IPS DF 4.7 (cell line): ENCODE results near the gene KDM1B.

ENCODE experiments used
- DNase-seq: peaks from one replicate; pipeline ENCODE4 v3.0.0-alpha.2; 2013; ENCODE audit warnings: low spot score; ENCODE audit errors: extremely low read depth

Gene KDM1B

DNA sequence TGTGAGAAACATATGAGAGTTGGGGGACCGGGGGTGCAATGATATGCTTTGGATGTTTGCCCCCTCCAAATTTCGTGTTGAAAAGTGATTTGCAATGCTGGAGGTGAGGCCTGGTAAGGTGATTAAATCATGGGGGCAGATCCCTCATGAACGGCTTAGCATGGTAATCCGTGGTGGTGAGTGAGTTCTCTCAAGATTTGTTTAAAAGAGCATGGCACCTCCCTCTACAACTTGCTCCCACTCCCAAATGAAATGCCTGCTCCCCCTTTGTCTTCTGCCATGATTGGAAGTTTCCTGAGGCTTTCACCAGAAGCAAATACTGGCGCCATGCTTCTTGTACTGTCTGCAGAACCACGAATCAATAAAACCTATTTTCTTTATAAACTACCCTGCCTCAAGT lies 106.7 kb downstream of the KDM1B start:
- DNase-seq: no peak

DNA sequence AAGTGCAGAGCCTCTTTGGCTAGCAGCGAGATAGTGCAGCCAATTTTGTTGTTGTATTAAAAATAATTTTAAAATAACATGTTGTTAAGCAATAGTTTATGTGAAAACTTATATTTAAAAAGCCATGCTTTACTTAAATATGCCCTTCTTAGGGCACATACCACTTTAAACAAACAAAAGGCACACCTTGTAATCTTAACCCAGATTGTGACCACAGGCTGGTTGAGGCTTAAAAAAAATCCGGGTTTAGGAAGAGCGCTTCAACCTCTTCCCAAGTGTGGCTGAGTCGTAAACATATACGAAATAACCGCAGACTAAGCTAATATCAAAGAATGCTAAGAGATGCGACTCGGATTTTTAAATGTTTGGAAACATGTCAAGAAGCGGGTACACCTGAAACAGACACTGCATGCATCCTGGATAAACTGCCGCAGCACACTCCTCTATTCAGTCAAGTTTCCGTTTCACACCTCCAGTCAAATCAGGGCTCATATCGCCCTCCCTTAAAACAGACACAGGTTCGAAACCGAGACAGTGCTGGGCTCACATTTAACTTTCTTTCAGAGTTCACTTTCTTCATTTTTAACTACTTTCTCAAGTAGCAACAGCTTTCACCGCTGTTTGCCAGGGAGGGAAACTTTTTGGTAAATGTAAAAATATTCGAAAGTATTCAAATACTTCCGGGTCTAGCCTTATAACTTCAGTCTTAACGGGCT lies 107.6 kb downstream of the KDM1B start:
- DNase-seq: no peak

DNA sequence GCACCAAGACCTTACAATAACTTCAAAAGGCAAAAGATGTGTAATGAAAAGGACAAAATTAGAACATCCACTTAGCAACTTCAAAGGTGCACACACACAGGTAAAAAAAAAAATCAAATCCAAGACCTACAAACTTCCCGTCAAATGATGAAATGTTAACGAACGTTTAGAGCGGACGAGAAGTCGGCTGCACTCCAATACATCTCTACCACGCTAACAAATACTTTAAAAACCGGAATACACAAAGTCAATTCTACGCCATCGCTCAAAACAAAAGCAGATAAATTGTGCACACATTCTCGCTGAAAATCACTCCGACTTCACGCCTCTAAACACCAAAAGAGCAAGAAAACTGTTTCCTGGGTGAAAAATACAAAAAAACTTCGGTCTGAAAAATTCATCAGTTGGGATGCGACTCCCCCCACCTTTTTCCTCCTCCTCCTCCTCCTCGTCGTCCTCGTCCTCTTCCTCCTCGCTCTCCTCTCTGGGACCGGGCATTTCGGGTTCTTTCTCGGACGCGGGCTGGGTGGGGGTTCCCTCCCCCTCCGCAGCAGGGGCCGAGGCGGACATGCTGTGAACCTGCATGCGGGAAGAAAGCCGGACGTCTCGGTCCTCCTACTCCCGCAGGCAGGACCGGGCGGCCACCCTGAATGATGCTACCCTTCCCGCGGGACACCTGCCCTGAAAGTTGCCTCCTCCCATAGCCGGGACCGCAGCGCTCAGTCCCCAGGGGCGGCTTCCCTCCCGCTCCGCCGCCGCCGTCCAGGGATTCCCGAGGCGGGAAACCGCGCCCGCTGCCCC lies 108.4 kb downstream of the KDM1B start:
- DNase-seq: no peak

DNA sequence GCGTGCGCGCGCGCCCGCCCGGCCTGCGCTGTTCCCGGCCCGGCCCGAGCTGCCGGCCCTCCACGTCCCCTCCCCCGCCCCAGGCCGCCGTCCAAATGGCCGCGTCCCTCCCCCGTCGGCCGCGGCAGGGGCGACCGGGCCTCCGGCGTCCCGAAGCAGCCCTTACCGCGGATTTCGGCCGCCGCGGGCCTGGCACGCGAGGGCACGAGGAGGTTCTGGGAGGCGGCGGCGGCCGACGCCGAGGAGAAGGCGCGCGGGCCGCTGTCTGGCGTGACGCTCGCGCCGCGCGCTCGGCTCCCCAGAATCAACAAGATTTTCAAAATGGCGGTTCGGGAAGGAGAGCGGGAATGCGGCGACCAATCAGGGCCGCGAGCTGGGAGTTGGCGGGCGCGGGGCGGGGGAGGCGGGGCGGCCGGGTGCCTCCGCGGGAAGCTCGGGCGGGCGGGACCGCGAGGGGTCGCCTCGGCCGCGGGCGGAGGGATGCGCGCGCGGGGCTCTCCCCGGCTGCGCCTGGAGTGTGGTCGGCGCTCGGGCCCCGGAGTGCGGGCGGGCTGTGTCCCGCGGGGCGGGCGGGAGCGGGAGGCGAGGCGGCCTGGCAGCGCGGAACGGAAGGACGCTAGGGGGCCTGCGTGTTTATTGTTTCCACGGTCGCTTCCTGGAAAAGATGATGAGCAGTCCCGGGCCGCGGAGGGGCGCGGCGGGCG lies 109.1 kb downstream of the KDM1B start, which contains the start of gene DEK:
DEK (minus strand) TSS at position 312 of the 704 bp plus-strand sequence. CDS start 543 bp downstream, outside the sequence.
- no peak for DNase-seq

DNA sequence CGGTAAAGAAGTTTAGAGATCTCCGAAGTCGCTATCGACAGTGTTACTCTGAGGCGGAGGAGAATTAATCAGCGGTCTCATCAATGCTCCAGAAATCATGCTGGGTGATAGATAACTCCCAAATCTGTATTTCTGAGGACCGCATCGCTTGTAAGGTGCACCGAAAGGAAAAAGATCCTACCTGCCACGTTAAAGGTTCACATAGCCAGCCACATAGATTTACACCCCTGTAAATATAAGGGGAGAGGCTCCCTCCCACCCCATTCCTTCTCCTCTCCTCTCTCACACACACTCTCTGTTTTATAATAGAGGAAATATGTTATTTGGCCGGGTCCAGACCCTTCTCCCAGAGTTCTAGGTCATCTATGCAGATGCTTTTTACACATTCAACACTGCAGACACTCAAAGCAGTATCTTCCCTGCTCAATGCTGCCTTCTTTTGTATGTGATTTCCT lies 109.7 kb downstream of the KDM1B start:
- DNase-seq: no peak

DNA sequence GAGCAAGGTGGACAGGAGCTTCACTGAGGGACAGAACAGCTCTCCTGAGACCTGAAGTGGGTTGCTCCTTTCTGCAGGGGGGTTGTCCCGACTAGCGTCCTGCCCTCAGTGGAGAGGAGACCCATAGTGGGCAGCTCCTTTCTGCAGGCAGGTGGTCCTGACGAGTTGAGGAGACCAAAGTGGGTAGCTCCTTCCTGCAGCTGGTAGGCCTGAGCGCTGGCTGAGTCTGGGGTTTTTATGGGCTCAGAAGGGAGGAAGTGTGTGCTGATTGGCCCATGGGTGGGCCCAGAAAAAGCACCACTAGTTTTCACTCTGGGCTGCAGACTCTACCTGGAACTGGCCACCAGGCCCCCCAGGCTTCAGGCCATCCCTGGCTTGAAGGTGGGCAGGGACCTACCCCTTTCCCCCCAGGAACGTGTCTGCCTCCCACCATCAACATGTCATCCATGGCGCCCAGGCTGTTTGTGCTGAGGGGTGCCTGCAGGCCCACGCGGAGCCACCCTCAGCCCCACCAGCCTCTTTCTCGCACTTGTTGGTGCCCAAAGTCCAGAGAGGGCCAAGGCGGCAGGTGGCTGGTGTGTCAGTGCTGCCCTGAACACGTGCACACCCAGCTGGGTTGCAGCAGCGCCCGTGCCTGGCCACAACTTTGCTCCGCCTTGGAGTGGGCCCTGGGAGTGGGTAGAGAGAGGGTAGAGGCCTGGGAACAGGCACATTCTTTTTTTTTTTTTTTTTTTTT lies 110.7 kb downstream of the KDM1B start:
- no peak for DNase-seq

DNA sequence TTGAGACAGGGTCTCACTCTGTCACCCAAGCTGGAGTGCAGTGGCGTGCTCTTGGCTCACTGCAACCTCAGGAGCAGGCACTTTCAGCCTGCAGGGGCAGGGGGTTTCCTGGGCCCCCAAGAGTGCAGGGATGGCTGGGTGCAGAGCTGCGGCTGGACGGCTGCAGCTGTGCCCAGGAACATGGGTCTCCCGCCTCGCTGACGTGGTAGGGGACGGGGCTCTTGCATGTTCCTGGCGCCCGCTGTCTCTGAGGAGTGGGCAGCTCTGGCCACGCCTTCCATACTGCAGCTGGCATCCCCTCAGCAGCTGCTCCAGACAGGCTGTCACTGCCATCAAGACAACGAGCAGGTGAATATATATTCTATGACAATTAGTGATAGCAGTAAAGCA lies 111.3 kb downstream of the KDM1B start:
- DNase-seq: no peak

DNA sequence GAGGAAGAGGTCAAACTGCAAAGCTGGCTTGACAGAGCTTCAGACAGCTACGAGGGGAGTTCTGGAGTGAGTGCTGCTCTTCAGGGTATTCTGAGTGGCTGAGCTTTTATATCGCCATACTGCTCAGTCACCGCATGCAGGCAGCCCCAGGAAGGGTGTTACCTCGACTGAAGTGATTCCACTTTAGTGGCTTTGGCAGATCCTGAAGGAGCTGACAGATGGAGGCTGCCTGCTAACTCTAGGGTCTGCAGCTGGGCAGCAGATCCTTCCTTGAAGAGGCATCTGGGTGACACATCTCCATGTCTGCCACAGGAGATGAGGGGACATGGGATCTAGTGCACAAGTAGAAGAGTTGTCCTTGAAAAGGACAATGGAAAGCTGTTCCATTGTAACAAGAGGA lies 112.8 kb downstream of the KDM1B start:
- no peak for DNase-seq

DNA sequence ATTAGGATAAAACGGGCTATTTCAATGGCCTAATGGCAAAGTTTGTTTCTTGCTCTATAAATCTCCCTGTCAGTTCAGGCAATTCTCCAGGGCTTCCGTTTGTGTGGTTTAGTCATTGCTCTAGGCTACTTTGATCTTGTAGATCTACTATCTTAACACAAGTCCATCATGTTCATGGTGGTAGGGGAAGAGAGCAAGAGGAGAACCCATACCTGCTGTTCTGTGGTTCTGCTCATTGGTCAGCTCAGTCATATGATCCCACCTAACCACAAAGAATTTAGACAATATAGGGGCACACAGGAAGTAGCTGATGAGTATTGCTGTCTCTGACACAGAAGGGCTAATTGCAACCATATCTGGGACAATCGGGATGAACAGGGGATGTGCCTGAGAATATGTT lies 114.0 kb downstream of the KDM1B start:
- DNase-seq: no peak

DNA sequence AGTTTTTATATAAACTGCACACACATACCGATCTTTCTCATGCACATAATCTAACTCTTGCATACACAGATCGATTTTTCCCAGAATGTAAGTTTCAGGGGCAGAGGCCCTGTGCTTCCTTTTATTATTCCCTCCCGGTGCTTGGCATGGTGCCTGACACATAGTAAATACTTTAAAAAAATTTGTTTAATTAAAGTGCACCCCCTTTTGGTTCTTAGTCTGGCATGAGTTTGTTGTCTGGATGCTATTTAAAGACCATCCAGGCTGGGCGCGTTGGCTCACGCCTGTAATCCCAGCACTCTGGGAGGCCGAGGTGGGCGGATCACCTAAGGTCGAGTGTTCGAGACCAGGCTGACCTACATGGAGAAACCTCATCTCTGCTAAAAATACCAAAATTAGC lies 114.5 kb downstream of the KDM1B start:
- DNase-seq: no peak

DNA sequence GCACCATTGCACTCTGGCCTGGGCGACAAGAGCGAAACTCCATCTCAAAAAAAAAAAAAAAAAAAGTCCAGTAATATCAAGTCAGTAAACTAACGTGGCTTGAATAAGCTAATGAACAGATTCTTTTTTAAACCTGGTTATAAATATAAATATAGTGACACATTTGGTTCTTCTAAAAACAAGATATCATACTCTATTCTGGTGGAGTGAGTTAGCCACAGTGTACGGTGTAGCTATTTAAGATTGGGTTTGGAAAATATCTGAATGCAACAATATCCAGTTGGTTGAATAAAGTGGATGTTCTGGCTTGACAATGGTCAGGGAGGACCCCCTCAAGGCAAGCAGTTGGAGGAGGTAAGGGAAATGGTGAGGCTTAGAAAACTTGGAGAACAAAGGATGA lies 115.0 kb downstream of the KDM1B start:
- no peak for DNase-seq
